KBM-7 (cell line): ENCODE measurements around the gene GIGYF2.
A peak's percentile ranks its signal among the peaks of the same experiment; 100 is the strongest.

Source experiments
- DNase-seq: peaks from one replicate; pipeline ENCODE4 v3.0.0-alpha.2; 2015
- in situ Hi-C: fragments of 300-500 bp; cut with MboI; formaldehyde crosslinking; loops from 2 replicates; pipeline ENCODE4 v1.14.3; 2020; ENCODE audit warnings: low sequenced_read_pairs, low pct_unique_long_range_greater_than_20kb, mixed read lengths

The GIGYF2 gene, protein sequence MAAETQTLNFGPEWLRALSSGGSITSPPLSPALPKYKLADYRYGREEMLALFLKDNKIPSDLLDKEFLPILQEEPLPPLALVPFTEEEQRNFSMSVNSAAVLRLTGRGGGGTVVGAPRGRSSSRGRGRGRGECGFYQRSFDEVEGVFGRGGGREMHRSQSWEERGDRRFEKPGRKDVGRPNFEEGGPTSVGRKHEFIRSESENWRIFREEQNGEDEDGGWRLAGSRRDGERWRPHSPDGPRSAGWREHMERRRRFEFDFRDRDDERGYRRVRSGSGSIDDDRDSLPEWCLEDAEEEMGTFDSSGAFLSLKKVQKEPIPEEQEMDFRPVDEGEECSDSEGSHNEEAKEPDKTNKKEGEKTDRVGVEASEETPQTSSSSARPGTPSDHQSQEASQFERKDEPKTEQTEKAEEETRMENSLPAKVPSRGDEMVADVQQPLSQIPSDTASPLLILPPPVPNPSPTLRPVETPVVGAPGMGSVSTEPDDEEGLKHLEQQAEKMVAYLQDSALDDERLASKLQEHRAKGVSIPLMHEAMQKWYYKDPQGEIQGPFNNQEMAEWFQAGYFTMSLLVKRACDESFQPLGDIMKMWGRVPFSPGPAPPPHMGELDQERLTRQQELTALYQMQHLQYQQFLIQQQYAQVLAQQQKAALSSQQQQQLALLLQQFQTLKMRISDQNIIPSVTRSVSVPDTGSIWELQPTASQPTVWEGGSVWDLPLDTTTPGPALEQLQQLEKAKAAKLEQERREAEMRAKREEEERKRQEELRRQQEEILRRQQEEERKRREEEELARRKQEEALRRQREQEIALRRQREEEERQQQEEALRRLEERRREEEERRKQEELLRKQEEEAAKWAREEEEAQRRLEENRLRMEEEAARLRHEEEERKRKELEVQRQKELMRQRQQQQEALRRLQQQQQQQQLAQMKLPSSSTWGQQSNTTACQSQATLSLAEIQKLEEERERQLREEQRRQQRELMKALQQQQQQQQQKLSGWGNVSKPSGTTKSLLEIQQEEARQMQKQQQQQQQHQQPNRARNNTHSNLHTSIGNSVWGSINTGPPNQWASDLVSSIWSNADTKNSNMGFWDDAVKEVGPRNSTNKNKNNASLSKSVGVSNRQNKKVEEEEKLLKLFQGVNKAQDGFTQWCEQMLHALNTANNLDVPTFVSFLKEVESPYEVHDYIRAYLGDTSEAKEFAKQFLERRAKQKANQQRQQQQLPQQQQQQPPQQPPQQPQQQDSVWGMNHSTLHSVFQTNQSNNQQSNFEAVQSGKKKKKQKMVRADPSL (N-terminal part only)

DNA sequence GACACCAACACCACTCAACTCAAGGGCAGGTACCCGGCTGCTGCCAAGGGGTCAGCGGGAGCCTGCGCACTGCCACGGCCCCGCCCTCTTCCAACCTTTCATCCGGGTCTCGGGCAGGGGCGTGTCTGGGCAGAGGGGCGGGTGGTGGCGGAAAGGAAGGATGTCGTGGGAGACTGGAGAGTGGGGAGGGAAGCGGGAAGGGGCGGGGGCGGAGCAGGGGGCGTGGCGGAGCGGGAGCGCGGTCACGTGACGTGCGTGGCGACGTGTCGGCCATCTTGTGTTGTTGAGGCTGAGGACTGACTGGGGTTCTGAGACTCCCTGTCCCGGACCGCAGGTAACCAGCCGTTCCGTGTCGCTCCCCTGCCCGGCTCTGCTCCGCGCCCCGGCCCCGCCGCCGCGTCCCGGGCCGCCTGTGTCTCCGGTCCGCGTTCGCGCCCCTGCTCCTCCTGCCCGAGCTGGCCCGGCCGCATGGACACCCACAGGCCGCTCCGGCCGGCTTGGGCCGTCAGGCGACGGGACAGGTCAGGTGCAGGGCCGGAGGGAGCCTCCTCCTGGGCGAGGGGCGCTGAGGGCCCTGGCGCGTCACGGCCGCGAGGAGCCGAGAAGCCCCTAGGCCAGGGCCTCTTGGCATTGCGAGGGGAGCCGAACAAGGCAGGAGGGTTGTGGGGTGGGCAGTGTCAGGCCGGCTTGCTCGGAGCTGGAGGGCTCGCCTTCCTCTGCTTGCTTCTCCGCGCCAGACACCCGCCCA is at the start of gene GIGYF2:
GIGYF2 (plus strand) TSS at position 273 of the 748 bp plus-strand sequence. CDS start 37,867 bp downstream, outside the sequence.
- DNase-seq: peak; percentile 95
- in situ Hi-C loops: no loop called here

- no peak for DNase-seq
- in situ Hi-C loops: no loop called here
Observed at GRCh38 chr2:232649033-232649432, 48.1 kb upstream of the GIGYF2 start.

DNA sequence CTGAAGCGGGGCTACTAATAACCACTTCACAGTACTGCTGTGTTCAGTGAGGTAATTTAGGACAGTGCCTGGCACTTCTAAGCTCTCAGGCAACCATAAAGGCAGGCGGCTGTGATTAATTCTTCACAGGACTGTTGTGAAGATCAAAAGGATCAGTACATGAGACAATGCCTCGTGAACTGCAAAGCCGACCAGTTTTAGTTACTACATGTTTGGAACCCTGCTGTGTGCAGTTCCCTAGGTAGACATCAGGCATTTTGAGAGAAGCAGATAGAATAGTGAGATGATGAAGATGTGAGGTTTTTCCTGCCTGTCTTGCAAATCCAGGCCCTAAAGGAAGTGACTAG is 44.7 kb upstream of the GIGYF2 start:
- in situ Hi-C loops: no loop called here
- no peak for DNase-seq

GRCh38 chr2:232653441-232653840 is 43.7 kb upstream of the GIGYF2 start:
- in situ Hi-C loops: no loop called here

GRCh38 chr2:232655392-232655791 is 41.7 kb upstream of the GIGYF2 start:
- DNase-seq: no peak
- in situ Hi-C loops: no loop called here

More at GRCh38 chr2:232653441-232653840, 43.7 kb upstream of the GIGYF2 start:
- no peak for DNase-seq

GRCh38 chr2:232658217-232658785 is 38.8 kb upstream of the GIGYF2 start:
- in situ Hi-C loops: no loop called here
- DNase-seq: peak; percentile 26

GRCh38 chr2:232659359-232659758 is 37.8 kb upstream of the GIGYF2 start:
- no peak for DNase-seq
- in situ Hi-C loops: no loop called here

DNA sequence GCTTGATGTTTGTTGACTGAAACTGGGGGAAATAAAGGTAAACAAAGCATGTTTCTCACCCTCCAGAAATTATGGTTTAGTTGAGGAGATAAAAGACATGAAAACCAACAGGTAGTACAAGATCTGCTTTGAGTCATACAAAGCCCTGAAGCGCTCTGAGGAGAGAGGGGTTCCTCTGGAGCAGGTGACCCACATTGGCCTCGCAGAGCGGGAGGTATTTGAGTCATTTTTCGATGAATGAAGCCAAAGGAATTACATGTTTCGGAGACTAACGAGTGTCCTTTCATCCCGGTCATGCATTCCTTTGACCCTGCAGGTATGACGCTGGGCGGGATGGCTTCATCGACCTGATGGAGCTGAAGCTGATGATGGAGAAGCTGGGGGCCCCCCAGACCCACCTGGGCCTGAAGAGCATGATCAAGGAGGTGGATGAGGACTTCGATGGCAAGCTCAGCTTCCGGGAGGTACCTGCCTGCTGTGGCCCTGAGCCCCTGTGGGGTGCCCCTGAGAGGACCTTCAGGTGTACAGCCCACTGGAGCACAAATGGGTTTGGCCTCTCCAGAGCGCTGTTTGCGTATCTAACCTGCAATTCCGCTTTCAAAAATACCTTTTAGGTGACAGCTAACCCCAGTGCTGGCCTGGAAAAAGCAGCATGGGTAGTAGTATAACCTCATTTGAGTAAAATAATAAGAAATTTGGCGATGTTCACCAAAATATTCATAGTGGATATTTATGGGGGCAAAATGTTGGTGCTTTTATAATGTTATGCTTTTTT is 34.5 kb upstream of the GIGYF2 start:
- no peak for DNase-seq
- in situ Hi-C loops: no loop called here

DNA sequence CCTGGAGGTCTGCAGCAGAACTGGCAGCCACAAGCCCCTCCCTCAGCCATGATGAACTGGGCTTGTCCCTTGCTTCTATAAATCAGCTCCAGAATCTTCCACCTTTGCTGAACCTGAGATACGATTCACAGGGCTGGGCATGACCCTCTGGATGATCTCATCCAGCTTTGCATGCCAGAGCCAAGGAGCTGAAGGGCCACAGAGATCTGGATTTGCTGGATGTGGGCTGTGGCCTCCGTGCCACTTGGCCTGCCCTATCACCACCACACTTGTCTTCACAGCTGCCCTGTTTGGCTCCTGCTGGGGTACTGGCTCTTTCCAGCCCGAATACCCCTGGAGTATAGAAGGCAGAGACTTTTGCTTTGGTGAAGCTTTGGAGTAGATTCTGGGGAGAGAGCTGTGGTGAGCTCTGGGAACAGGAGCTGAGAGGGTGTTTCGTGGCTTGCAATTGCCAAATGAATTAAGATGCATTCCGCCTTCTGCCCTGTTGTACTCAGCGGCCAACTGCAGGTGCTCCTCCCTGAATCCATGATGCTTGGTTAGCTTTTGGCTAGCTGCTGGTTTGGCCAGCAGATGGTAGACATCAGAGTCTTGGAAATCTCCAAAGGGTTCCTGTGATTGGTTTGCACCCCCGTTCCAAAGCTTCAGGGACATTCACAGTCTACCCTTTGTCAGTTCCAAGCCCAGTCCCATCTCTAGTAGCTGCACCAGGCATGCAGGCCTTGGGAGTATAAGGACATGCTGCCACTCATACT is 30.9 kb upstream of the GIGYF2 start:
- in situ Hi-C loops: no loop called here

GRCh38 chr2:232667989-232668583 is 29.0 kb upstream of the GIGYF2 start:
- DNase-seq: no peak
- in situ Hi-C loops: no loop called here

More for the DNA sequence above, 30.9 kb upstream of the GIGYF2 start:
- no peak for DNase-seq

- peak; percentile 28 for DNase-seq
- in situ Hi-C loops: no loop called here
Observed at GRCh38 chr2:232668805-232669444, 28.2 kb upstream of the GIGYF2 start.

- in situ Hi-C loops: no loop called here
- DNase-seq: no peak
Observed at GRCh38 chr2:232672588-232672987, 24.5 kb upstream of the GIGYF2 start.

DNA sequence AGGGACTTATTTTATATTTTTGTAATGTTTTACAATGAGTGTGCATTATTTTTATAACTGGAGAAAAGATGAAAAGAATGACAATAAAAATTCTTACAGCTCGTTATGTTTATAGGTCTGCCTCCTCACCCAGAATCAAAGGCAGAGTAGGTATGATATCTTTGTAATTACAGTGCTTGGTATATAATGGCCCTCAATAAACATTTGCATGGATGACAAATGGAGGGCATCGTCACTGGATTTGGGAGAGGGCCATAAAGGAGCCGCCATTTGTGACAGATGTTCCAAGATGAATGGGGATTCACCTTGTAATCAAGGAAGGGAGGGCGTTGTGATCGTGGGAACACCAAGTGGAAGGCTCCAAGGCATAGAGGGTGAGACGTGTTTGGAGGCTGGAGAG is 22.6 kb upstream of the GIGYF2 start:
- DNase-seq: no peak
- in situ Hi-C loops: no loop called here

DNA sequence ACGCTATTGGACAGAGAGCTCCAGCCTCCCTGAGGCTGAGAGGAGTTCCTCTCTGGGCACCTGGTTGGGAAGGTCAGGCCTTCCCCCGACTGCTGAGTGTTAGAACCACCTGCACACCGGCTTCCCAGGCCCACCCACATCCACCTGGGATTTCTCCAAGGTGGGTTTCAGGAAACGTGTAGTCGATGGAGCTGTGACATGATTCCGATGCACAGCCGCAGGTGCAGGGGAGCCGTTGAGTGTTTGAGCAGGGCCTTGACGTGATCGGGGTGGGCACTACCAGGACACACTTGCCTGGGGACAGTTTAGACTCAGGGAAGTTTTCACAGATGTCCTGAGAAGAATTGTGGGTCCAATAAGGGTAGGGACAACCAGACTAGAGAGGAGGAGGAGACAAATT is 21.8 kb upstream of the GIGYF2 start:
- in situ Hi-C loops: no loop called here

GRCh38 chr2:232680006-232680405 is 17.1 kb upstream of the GIGYF2 start:
- in situ Hi-C loops: no loop called here
- no peak for DNase-seq

More for the DNA sequence above, 21.8 kb upstream of the GIGYF2 start:
- no peak for DNase-seq

- in situ Hi-C loops: no loop called here
- no peak for DNase-seq
Observed at GRCh38 chr2:232681527-232681926, 15.6 kb upstream of the GIGYF2 start.
